Esophagus mucosa (tissue), 1 donor: ENCODE data around the gene ZSCAN5A. TPM values are rescaled to one million over a fixed set of nuclear protein-coding genes. Genes with fewer than 3 reads are reported as not detected.
"Not testable (repeated sequence)": the region's sequence is repeated elsewhere in the genome, so short reads cannot be mapped to it uniquely, and the experiment has no call there.

Experiments
- ATAC-seq: fragments of 200-7000 bp; cut with Tn5 transposase; one replicate; pipeline ENCODE4 v1.9.1; 2020
- total RNA-seq: library from RNA; stranded (reverse); gene quantifications from one replicate; pipeline ENCODE4 v1.2.4, GENCODE V29; 2023
- donor health status: DM: yes; HTN: yes; CAD: no.

ZSCAN5A gene
- total RNA-seq, 1 donor from 2014 or later: 7.8 TPM

DNA sequence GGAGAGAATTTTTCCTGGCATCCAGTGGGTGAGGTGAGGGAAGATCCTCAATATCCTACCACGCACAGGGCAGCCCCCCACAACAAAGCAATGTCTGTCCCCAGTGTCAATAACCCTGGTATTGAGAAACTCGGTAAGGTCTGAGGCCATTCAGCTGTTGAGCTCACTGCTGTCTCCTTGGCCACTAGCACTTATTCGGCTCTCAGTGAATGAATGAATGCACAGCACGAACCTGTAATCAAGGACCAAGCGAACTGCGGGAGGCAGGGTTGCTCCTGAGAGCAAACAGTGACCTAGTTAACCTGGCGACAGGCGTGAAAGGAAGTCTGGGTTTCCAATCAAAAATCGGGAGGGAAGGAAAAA lies 640 bp downstream of the ZSCAN5A start:
- peak; percentile 7 for ATAC-seq

DNA sequence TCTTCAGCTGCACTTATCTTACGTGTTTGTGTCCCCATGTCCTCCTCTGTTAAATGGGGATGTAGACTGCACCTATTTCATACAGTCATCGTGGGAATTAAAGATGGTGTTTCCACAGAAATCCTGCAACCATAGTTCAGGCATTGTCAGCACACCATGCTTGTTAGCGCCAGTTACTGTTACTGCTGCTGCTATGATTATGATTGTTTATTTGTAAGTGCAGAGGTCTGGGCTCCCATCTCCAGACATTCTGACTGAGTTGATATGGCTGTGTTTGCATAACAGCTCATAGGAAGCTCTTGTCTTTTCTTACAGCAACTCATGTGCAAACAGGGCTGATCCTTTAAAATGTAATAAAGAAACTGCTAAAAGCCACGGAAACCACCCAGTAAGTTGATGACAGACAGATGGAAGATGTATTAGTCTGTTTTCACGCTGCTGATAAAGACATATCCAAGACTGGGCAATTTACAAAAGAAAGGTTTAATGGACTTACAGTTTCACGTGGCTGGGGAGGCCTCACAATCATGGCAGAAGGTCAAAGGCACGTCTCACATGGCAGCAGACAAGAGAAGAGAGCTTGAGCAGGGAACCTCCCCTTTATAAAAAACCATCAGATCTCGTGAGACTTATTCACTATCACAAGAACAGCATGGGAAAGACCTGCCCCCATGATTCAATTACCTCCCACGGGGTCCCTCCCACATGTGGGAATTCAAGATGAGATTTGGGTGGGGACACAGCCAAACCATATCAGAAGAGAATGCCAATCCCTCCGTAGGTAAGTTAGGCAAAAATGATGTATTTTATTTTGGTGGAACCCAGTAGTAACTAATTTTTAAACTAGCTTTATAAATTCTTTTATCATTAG lies 1.6 kb downstream of the ZSCAN5A start:
- no peak for ATAC-seq

DNA sequence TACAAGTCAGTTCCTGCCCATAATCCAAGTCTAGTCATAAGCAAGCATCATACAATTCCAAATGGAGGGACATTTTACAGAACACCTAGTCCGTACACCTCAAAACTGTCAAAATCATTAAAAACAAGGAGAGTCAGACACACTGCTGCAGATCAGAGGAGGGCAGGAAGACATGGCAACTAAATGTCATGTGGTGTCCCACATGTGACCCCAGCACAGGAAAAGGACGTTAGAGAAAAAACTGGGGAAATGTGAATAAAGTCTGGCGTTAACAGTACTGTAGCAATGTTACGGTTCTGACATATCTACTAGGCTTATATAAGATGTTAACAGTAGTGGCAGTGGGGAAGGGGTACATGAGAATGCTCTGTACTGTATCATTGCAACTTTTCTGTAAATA lies 2.3 kb downstream of the ZSCAN5A start:
- no peak for ATAC-seq

DNA sequence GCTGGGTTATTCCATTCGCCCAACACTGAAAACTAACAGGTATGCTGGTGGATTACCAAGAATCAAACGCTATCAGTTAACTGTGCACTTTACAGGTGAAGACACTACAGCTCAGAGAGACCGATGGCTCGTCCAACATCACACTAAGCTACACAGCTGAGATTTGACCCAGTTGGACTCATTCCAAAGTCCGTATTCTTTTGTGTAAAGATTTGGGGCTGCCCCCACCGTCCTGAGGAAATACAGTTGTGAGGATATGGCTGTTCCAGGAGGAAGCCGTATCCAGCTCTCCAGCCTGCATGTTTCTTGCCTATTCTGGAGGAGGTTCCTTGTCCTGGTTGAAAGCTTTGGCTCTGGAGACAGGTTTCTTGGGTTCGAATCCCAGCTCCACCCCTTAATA lies 4.2 kb downstream of the ZSCAN5A start:
- ATAC-seq: no peak

DNA sequence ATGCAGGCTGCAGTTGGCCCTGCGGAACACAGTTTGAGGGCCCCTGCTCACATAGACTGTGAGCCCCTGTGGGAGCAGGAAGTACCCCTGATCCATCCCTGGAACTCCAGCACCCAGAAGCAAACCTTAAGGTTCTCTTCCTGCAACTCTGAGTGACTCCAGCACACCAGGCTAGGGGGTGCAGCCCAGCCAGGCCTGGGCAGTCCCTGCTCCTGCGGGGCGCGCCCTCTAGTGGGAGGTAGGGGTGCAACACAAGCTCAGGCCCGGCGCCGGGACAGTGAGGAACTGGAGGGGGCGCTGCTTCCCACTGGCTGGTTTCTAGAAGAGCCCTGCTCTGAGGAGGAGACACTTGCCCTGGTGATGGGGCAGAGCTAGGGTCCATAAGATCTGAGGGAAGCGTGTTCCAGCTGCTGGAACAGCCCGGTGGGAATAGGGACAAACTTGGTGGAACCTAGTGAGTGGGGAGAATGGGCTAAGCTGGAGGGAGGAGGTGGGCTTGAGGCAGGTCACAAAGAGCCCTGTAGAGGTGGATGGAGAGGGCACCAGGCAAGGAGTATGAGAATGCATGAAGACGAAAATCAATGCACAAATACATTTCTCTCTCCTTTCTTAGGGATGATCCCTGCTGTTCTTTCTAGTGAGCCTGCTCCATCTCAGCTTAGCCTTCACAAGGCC lies 5.0 kb downstream of the ZSCAN5A start:
- peak; percentile 78 for ATAC-seq

DNA sequence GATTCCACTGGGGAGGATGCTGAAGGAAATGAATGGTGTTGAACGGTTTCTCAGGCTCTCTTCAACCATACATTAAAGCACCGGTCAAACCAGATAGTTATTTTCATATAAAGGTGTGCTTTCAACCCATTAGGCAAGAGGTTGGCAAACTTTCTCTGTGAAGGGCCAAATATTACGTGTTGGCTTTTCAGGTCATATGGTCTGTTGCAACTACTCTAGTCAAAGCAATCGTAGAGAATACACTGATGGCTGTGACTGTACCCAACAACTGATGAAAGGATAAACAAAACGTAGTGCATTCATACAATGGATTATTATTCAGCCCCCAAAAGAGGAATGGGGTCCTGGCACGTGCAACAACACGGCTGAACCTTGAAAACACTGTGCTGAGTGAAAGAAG lies 5.8 kb downstream of the ZSCAN5A start:
- no peak for ATAC-seq

DNA sequence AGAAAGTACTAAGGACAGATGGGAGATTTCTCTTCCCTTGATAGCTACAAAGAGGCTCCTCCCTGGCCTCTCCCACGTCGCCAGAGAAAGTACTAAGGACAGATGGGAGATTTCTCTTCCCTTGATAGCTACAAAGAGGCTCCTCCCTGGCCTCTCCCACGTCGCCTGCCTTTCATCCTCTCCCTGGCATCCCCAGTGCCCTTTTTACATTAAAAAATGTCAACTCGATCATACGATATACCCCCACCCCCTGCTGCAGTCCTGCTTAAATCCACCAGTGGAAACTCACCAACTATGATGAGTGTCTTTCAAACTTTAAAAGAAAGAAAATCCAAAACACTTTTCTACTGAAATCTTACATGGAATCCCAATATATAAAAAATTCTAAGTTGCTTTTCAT lies 7.6 kb downstream of the ZSCAN5A start:
- ATAC-seq: not testable (repeated sequence)

DNA sequence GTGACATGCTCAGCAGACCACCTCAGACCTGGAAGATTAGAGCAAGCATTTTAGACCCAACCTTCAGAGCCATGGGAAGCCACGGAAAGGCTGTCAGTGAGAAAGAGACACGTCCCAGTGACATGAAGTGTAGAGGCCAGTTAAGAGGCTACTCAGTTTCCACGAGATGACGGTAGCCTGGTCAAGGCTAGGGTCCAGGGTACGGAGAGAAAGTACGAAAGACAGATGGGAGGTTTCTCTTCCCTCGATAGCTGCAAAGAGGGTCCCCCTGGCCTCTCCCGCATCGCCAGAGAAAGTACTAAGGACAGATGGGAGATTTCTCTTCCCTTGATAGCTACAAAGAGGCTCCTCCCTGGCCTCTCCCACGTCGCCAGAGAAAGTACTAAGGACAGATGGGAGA lies 8.6 kb downstream of the ZSCAN5A start:
- ATAC-seq: no peak

DNA sequence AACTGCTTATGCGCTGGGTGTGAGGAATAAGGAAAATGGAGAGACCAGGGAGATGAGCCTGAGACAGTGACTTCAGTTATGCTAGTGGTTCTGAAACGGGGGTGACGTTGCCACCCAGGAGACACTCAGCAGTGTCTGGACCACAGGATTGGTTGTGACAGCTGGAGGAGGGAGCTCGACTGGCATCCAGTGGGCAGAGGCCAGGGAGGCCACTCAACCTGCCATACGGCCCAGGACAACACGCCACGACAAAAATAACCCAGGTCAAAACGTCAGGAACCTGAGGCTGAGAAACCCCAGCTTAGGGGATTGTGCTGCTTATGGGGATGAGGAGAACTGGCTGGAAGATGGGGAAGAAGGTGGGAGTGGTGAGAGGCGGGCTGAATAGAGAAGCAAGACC lies 10.4 kb downstream of the ZSCAN5A start:
- no peak for ATAC-seq

DNA sequence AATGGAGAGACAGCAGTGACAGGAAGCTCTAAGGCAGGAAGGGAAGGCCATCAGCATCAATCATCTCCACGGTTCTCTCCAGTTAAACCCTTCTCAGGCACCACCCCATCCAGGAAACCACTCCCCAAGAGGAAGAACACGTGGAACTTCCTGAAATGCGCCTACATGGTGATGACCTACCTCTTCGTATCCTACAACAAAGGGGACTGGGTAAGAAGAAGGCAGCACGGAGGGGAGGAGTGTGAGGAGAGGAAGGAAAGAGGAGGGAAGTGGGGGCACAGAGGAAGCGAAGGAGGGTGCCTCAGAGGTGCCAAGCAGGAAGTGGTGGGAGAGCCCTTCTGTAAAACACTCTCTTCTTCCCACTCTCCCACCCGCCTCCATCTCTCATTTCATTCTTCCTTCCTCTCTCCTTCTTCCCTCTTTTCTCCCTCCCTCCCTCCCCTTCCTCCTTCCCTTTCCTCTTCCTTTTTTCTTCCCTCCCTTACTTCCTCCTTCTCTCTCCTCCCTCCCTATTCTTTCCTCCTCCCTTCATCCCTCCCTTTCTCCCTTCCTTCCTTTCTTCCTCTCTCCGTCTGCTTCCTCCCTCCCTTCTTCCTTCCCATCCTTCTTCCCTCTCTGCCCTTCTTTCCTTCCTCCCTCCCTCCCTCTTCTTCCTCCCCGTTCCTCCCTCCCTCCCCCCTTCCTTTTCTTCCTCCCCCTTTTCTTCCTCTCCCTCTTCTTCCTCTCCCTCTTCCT lies 12.6 kb downstream of the ZSCAN5A start:
- peak; percentile 88 for ATAC-seq

DNA sequence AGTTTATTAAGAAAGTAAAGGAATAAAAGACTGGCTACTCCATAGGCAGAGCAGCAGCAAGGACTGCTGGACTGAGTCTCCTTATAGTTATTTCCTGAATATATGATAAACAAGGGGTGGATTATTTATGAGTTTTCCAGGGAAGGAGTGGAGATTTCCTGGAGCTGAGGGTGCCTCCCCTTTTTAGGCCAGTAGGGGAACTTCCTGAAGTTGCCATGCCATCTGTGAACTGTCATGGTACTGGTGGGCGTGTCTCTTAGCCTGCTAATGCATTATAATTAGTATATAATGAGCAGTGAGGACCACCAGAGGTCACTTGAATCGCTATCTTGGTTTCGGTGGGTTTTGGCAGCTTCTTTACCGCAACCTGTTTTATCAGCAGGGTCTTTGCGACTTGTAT lies 13.5 kb downstream of the ZSCAN5A start:
- ATAC-seq: no peak

DNA sequence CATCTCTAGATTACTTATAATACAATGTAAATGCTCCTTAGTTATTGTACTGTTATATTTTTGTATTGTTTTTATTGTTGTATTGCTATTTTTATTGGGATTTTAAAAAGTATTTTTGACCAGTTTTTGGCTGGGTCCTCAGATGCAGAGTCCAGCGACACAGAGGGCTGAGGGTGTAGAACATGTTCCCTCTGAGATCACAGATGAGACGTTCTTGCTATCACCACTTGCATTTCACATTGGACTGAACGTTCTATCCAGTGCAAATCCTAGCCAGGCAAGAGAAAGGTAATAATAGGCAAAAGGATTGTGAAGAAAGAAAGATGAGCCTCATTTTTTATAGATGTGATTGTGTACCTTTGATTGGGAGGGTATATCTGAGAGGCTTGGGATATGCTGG lies 15.0 kb downstream of the ZSCAN5A start:
- ATAC-seq: no peak

DNA sequence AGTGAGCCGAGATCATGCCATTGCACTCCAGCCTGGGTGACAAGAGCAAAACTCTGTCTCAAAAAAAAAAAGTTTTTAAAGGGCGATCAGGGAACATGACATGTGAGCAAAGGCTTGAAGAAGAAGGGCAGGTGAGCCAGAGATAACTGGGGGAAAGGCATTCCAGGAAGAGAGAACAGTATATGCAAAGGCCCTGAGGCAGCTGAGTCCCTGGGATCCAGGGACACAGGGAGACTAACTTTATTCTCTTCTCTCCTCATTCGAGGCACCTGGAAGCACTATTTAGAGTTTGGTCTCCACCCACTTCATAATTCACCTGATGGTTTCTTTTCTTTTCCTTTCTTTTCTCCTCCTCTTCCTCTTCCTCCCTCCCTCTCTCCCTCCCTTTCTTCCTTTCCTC lies 17.6 kb downstream of the ZSCAN5A start:
- ATAC-seq: no peak

DNA sequence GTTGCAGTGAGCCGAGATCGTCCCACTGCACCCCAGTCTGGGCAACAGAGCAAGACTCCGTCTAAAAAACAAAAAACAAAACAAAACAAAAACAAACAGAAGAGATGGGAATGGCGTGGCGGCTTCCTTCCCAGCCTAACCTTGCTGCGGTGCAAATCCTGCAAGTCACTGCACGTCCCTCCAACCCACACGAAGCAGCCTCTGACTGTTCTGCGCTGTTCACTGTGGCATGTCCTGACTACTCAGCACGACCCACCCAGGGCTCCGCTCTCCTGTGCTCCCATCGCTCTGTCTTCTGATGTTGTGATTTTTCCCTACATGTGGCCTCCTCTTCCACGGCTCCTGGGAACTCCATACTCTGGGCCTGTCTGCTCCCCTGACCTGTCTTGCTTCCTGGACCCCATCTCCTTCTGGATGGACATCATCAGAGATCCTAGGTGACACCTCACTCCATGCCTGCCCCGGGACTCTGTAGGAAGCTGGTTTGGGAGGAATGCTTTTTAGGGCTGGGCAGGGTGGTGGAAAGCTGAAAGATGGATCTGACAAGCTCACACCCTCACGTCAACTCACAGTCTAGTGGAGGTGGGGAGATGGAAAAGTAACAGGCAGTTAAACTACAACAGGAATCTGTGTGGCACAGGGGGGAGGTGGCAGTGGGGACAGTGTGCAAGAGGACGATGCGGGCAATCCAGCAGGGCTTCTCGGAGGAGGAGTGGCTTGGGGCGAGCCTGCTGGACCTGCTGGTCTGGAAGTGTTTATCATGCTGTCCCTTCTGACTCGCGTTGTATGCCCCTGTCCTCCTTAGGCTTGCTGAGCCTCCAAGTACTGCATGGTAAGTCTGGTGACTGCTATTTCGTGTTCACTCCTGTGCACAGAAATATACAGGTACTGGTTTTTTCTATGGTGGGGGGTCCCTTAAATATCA lies 18.8 kb downstream of the ZSCAN5A start:
- ATAC-seq: peak; percentile 94

DNA sequence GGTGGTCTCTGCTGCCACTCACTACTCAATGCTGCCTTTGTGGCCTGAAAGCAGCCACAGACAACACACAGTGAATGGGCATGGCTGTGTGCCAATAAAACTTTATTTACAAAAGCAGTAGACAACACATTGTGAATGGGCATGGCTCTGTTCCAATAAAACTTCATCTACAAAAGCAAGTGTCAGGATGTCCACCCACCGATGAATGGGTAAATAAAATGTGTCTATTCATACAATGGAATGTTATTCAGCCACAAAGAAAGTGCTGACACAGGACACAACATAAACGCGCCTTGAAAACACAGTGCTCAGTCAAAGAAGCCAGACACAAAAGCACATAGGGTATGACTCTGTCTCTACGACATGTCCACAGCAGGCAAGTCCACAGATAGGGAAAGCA lies 20.1 kb downstream of the ZSCAN5A start:
- peak; percentile 63 for ATAC-seq

DNA sequence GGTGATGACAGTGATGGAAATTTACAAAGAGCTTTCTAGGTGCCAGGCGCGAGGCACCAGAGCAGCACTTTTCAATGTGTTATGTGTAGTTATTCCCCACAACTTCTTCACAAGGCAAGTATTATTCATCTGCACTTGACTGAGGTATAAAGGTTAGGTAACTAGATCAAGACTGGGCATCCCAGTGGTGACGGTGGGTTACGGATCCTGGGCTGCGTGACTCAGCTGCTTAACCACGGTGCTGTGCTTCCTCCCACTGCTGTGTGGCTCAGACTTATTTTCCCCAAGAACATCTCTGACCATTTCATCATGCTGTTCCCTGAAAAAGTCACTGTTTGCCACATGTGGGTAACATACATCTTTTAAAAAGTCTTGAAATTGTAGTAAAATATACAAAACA lies 22.8 kb downstream of the ZSCAN5A start:
- ATAC-seq: no peak

DNA sequence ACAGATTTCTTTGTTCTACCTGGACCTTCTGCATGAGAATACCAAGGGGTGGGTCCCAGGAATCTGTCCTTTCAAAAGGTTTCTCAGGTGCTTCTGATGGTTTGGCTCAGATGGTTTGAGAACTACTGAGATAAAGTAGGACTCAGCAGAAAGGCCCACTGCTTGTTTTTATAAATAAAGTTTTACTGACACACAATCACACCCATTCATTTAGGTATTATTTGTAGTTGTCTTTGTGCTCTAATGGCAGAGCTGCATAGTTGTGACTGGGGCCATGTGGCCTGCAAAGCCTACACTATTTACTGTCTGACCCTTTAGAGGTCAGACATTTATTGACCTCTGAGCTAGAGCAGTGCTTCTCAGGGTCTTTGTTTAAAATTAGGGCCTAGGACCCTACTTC lies 24.5 kb downstream of the ZSCAN5A start:
- ATAC-seq: no peak

DNA sequence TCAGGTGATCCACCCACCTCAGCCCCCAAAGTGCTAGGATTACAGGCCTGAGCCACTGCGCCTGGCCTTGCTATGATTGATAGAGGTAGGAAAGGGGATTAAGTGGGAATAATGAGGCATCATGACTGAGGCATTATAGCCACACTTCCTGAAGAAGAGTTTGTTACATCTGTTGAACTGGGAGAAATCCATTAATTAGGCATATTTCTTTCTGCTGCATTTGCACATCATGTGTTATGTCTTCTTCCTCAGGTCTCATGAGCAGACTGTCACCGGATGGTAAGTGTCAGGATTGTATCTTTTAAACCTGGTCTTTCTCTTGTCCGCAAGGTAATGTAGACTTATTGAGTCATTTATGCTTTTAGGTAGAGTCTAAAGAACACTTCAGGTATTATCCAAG lies 29.9 kb downstream of the ZSCAN5A start:
- ATAC-seq: no peak

DNA sequence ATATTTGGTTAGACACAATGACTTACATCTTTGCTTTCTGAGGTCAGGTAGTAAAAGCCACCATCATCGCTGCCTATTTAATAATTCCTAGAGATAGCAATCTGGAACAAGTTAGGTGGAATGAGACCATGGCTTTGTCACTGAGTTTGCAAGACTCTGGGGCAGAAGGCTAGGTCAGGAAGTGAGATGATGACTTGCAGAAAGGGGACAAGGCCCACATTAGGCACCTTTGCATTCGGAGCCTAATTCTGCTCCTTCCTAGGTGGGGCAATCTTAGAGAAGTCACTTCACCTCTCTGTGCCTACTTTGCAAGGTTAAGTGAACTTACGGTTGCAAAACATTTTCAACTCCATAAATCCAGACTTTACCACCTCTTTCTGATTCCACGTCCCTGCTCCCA lies 31.8 kb downstream of the ZSCAN5A start:
- ATAC-seq: no peak

DNA sequence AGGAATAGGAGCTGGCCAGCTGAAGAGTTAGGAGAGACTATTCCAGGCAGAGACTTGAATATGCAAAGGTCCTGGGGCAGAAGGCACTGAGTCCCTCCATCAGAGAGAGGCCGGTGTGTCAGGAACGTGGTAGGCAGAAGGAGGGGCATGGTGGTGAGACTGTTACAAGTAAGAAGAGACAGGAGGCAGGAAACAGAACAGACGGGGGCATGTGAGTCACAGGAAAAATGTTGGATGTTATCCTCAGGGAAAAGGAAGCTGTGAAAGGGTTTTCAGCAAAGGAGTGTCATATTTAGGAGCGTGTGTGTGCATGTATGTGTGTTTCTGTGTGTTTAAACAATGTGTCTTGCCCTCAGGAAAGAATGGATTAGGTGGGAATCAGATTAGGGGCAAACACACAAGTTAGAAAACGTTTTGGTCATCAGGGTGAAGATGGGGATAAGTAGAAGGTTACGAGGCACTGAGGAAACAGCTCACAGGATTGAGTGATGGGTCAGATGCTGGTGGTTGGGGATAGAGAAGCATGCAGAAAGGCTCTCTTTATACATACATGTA lies 41.0 kb downstream of the ZSCAN5A start:
- ATAC-seq: no peak

DNA sequence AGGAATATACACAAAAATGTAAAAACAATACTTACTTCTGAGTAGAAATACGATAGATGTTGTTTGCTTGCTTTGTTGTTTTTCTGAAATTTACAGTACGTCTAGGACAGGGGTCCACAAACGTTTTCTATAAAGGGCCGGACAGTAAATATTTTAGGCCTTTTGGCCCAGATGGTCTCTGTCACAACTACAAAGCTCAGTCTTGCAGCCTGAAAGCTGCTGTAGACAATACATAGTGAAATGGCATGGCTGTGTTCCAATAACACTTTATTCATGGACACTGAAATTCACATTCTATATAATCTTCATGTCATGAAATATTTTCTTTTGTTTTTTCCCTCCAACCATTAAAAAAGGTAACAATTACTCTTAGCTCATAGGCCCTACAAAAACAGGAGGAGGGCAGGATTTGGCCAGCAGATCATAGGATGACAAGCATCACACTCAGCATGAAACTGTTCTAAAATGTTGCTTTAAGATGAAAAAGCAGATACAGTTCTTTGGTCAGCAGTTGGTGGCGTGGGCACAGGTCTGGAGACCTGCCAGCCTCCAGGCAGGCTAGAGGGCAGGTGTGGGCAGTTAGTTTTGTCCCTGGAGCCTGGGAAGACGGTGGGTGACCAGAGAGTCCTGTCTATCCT lies 42.4 kb downstream of the ZSCAN5A start, which contains the start of gene EDDM13:
TSS of gene EDDM13 (plus strand) at position 588 of the 638 bp plus-strand sequence. CDS start 87 bp downstream, outside the sequence.
- no peak for ATAC-seq
